Hepatocyte (in vitro differentiated cells): ENCODE results near the gene APOH.

Experiments used
- EZH2 ChIP-seq: fragments of 200-600 bp; sonication (generic); IDR thresholded peaks from 2 replicates; pipeline ENCODE4 v1.6.1; 2016; ENCODE audit warnings: antibody characterized with exemption, mild to moderate bottlenecking, borderline replicate concordance
- EZH2phosphoT487 ChIP-seq: fragments of 200-600 bp; sonication (generic); IDR thresholded peaks from one replicate; pipeline ENCODE4 v1.6.1; 2018; ENCODE audit warnings: antibody characterized with exemption, mild to moderate bottlenecking, low read depth, moderate library complexity; ENCODE audit not compliant: unreplicated experiment, severe bottlenecking
- TF ChIP-seq, protein P1 (sequence below): fragments of 200-600 bp; sonication (generic); IDR thresholded peaks from 2 replicates; pipeline ENCODE4 v1.5.1; 2016; ENCODE audit warnings: antibody characterized with exemption, mild to moderate bottlenecking; ENCODE audit not compliant: poor library complexity

DNA sequence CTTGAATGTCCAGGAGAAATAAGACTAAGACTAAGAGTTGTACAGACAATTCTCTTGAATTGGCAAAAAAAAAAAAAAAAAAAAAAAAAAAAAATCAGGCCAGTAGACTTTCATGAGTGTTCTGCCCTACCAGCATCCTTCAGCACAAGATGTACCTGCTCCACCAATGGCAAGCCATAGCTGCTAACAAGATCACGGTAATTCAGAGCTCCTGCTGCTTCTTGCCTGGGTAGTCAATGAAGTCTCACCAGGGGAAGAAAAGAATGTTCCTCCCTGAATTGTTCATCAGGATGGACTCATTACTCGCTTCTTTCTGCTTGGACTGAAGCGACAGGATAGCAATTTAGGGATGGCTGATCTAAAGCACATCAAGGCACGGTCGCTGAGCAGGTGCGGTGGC, 31.1 kb upstream of the APOH start:
- TF ChIP-seq, protein P1, sequence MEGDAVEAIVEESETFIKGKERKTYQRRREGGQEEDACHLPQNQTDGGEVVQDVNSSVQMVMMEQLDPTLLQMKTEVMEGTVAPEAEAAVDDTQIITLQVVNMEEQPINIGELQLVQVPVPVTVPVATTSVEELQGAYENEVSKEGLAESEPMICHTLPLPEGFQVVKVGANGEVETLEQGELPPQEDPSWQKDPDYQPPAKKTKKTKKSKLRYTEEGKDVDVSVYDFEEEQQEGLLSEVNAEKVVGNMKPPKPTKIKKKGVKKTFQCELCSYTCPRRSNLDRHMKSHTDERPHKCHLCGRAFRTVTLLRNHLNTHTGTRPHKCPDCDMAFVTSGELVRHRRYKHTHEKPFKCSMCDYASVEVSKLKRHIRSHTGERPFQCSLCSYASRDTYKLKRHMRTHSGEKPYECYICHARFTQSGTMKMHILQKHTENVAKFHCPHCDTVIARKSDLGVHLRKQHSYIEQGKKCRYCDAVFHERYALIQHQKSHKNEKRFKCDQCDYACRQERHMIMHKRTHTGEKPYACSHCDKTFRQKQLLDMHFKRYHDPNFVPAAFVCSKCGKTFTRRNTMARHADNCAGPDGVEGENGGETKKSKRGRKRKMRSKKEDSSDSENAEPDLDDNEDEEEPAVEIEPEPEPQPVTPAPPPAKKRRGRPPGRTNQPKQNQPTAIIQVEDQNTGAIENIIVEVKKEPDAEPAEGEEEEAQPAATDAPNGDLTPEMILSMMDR, result no peak
- no peak for TF ChIP-seq EZH2phosphoT487
- TF ChIP-seq EZH2, result no peak
